ENCODE measurements around the gene ARMC3.

DNA sequence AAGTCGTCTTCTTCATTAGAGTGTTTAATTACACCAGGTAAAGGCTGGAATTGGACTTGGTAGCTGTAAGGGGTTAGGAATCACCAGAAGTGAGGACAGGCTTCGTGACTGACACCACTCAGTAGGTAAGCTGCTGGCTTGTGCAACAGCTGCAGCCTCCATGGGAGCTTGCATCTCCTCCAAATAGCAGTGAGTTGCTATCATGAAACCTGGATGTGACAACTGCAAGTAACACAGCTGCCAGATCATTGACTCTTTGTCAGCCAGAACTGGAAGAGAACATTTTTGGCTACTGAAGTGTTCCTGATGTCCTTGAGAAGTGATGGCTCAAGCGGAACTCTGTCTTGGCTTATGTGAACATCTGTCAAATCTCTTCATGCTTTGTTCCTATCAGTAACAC is 103.5 kb downstream of the ARMC3 start:
- TF ChIP-seq POLR2A (IDR thresholded peaks at IDR 0.05): no peak
- TF ChIP-seq, protein P1, sequence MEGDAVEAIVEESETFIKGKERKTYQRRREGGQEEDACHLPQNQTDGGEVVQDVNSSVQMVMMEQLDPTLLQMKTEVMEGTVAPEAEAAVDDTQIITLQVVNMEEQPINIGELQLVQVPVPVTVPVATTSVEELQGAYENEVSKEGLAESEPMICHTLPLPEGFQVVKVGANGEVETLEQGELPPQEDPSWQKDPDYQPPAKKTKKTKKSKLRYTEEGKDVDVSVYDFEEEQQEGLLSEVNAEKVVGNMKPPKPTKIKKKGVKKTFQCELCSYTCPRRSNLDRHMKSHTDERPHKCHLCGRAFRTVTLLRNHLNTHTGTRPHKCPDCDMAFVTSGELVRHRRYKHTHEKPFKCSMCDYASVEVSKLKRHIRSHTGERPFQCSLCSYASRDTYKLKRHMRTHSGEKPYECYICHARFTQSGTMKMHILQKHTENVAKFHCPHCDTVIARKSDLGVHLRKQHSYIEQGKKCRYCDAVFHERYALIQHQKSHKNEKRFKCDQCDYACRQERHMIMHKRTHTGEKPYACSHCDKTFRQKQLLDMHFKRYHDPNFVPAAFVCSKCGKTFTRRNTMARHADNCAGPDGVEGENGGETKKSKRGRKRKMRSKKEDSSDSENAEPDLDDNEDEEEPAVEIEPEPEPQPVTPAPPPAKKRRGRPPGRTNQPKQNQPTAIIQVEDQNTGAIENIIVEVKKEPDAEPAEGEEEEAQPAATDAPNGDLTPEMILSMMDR (IDR thresholded peaks at IDR 0.05): no peak

All from uterus (tissue), 2 donors.